GM23338 (cell line): Measurements from ENCODE around the gene ADH1A. TPM values are rescaled to one million over a fixed set of nuclear protein-coding genes. Genes with fewer than 3 reads are reported as not detected.
"Not testable (repeated sequence)": the region's sequence is repeated elsewhere in the genome, so short reads cannot be mapped to it uniquely, and the experiment has no call there.

ENCODE experiments used
- ATAC-seq: fragments of 200-7000 bp; cut with Tn5 transposase; 3 replicates; pipeline ENCODE4 v1.9.1; 2020
- DNase-seq: peaks from one replicate; pipeline ENCODE4 v3.0.0-alpha.2; 2015; ENCODE audit warnings: low spot score
- H2AFZ ChIP-seq: fragments of 200-600 bp; sonication (generic); 2 replicates; pipeline ENCODE4 v1.8.0; 2016; ENCODE audit warnings: antibody characterized with exemption, mild to moderate bottlenecking, moderate library complexity
- H3F3A ChIP-seq: fragments of 200-600 bp; sonication (generic); replicated peaks from 2 replicates; pipeline ENCODE4 v1.8.0; 2017; ENCODE audit warnings: antibody characterized with exemption, mixed run types, low read depth
- H3K27ac ChIP-seq: fragments of 200-600 bp; sonication (generic); 2 replicates; pipeline ENCODE4 v1.6.1; 2016; ENCODE audit warnings: low read depth
- H3K27me3 ChIP-seq: fragments of 200-600 bp; sonication (generic); 2 replicates; pipeline ENCODE4 v1.8.0; 2016; ENCODE audit warnings: mild to moderate bottlenecking, mixed run types, moderate library complexity; ENCODE audit not compliant: insufficient read depth
- H3K36me3 ChIP-seq: fragments of 200-600 bp; sonication (generic); 2 replicates; pipeline ENCODE4 v1.8.0; 2016; ENCODE audit warnings: mild to moderate bottlenecking; ENCODE audit not compliant: insufficient read depth
- H3K4me1 ChIP-seq: fragments of 200-600 bp; sonication (generic); 2 replicates; pipeline ENCODE4 v1.8.0; 2016; ENCODE audit warnings: mild to moderate bottlenecking, moderate library complexity; ENCODE audit not compliant: insufficient read depth
- H3K4me2 ChIP-seq: fragments of 200-600 bp; sonication (generic); 2 replicates; pipeline ENCODE4 v1.7.1; 2017; ENCODE audit warnings: mixed run types
- H3K4me3 ChIP-seq: fragments of 200-600 bp; sonication (generic); 2 replicates; pipeline ENCODE4 v1.6.1; 2016; ENCODE audit warnings: mixed run types
- H3K79me2 ChIP-seq: fragments of 200-600 bp; sonication (generic); replicated peaks from 2 replicates; pipeline ENCODE4 v1.8.0; 2017; ENCODE audit warnings: mild to moderate bottlenecking; ENCODE audit not compliant: insufficient read depth
- H3K9me2 ChIP-seq: fragments of 200-600 bp; sonication (generic); 2 replicates; pipeline ENCODE4 v1.8.0; 2017; ENCODE audit not compliant: insufficient read depth
- H4K20me1 ChIP-seq: fragments of 200-600 bp; sonication (generic); replicated peaks from 2 replicates; pipeline ENCODE4 v1.8.0; 2017; ENCODE audit warnings: mild to moderate bottlenecking; ENCODE audit not compliant: insufficient read depth
- H3K27ac Mint-ChIP-seq: 2 replicates; pipeline ENCODE4 v1.8.0; 2020; ENCODE audit warnings: inconsistent platforms, mild to moderate bottlenecking, moderate library complexity, mixed read lengths
- H3K27me3 Mint-ChIP-seq: 3 replicates; pipeline ENCODE4 v1.8.0; 2022; ENCODE audit warnings: low read depth, mild to moderate bottlenecking, moderate library complexity, mixed read lengths, inconsistent platforms; ENCODE audit not compliant: insufficient read depth, poor library complexity
- H3K36me3 Mint-ChIP-seq: 3 replicates; pipeline ENCODE4 v1.8.0; 2021; ENCODE audit warnings: low read depth, mild to moderate bottlenecking, inconsistent platforms, moderate library complexity, mixed read lengths
- H3K4me1 Mint-ChIP-seq: 3 replicates; pipeline ENCODE4 v1.8.0; 2020; ENCODE audit warnings: mild to moderate bottlenecking, inconsistent platforms, mixed read lengths
- H3K4me3 Mint-ChIP-seq: 3 replicates; pipeline ENCODE4 v1.8.0; 2021; ENCODE audit warnings: moderate library complexity, mild to moderate bottlenecking, inconsistent platforms, mixed read lengths
- H3K9me3 Mint-ChIP-seq: 3 replicates; pipeline ENCODE4 v1.8.0; 2020; ENCODE audit warnings: moderate library complexity, mild to moderate bottlenecking, inconsistent platforms, mixed read lengths
- CREB1 ChIP-seq: fragments of 250-450 bp; sonication (Bioruptor Pico); IDR thresholded peaks from 2 replicates; pipeline ENCODE4 v1.5.0; 2020; ENCODE audit warnings: low read depth, mild to moderate bottlenecking, moderate library complexity
- CTCF ChIP-seq, 2 experiments: fragments of 200-600 bp in 1 of 2; sonication (generic) in 1 of 2; conservative IDR thresholded peaks; 2 replicates each; pipeline versions ENCODE4 v1.5.1 to v1.6.1; 2016 to 2017; ENCODE audit warnings: antibody characterized with exemption in 2 of 2, low read depth in 2 of 2, mild to moderate bottlenecking in 2 of 2, moderate library complexity in 1 of 2
- EZH2phosphoT487 ChIP-seq: fragments of 200-600 bp; sonication (generic); IDR thresholded peaks from one replicate; pipeline ENCODE4 v1.8.1; 2018; ENCODE audit warnings: antibody characterized with exemption; ENCODE audit not compliant: unreplicated experiment
- JUNB ChIP-seq: IDR thresholded peaks from one replicate; pipeline ENCODE4 v1.6.1; 2016; ENCODE audit warnings: antibody characterized with exemption; ENCODE audit not compliant: unreplicated experiment
- NANOG ChIP-seq: IDR thresholded peaks from 2 replicates; pipeline ENCODE4 v1.6.1; 2016; ENCODE audit warnings: antibody characterized with exemption, borderline replicate concordance
- POLR2AphosphoS5 ChIP-seq: IDR thresholded peaks from 2 replicates; pipeline ENCODE4 v1.6.1; 2016; ENCODE audit warnings: antibody characterized with exemption, low read depth
- STAT1 ChIP-seq: IDR thresholded peaks from one replicate; pipeline ENCODE4 v1.6.1; 2016; ENCODE audit warnings: antibody characterized with exemption; ENCODE audit not compliant: unreplicated experiment
- ZNF114 ChIP-seq: fragments of 250-450 bp; sonication (Bioruptor Pico); IDR thresholded peaks from 2 replicates; pipeline ENCODE4 v1.5.0; 2020; ENCODE audit warnings: mild to moderate bottlenecking, moderate library complexity
- ZNF331 ChIP-seq: fragments of 250-450 bp; sonication (Bioruptor Pico); IDR thresholded peaks from 2 replicates; pipeline ENCODE4 v1.5.0; 2020; ENCODE audit warnings: low read depth, mild to moderate bottlenecking, moderate library complexity
- polyA plus RNA-seq: library from polyadenylated mRNA; unstranded; fragments of >200 nt; fragmentation: Nextera tagmentation; extraction: Ambion mirVana; gene quantifications from 2 replicates; pipeline ENCODE4 v1.2.1, GENCODE V29; 2016
- total RNA-seq: library from RNA; depleted of rRNA; stranded (reverse); fragments of >200 nt; shearing (Covaris generic); gene quantifications from 2 replicates; pipeline ENCODE4 v1.2.3, GENCODE V29; 2014
- TF ChIP-seq, protein P1 (sequence below): fragments of 250-450 bp; sonication (Bioruptor Pico); IDR thresholded peaks from 2 replicates; pipeline ENCODE4 v1.5.0; 2020; ENCODE audit warnings: mild to moderate bottlenecking, moderate library complexity
- TF ChIP-seq, protein P2 (sequence below): IDR thresholded peaks from 2 replicates; pipeline ENCODE4 v1.6.1; 2016; ENCODE audit warnings: antibody characterized with exemption

The ADH1A gene
- total and polyA plus RNA-seq, 2 experiments from 2014 or later, result not detected

DNA sequence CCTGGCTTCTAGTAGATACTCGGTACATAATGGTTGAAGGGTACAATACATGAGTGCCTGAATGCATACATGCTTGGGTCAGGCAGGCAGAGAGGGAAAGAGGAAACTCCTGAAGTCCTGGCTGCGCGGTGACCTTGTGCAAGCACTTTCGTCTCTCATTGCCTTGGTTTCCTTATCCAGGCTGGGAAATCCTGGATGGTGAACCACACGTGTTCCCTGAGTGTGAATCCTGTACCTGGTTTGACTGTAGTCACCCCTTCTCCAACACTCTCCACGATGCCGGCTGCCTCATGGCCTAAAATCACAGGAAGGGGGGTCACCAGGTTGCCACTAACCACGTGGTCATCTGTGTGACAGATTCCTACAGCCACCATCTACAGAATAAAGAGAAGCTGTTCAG is 27.0 kb upstream of the ADH1A start:
- H3K27ac ChIP-seq, H3K27ac Mint-ChIP-seq, H3F3A ChIP-seq, H3K27me3 ChIP-seq, H3K27me3 Mint-ChIP-seq, H3K9me2 ChIP-seq, ATAC-seq, H3K4me3 Mint-ChIP-seq, H3K4me2 ChIP-seq, H3K4me3 ChIP-seq, DNase-seq, H3K79me2 ChIP-seq, H3K36me3 ChIP-seq, H4K20me1 ChIP-seq, H3K36me3 Mint-ChIP-seq, H3K9me3 Mint-ChIP-seq: not testable (repeated sequence)
- Histone ChIP-seq H3K4me1 (peaks cover 13% of the 10 kb centered on the region; the same call in 1 of the 2 replicates), H2AFZ (peak overlapping the region; percentile 45; the same call in 1 of the 2 replicates)
- peaks cover 14% of the 10 kb centered on the region; the same call in 2 of the 3 replicates for H3K4me1 Mint-ChIP-seq

DNA sequence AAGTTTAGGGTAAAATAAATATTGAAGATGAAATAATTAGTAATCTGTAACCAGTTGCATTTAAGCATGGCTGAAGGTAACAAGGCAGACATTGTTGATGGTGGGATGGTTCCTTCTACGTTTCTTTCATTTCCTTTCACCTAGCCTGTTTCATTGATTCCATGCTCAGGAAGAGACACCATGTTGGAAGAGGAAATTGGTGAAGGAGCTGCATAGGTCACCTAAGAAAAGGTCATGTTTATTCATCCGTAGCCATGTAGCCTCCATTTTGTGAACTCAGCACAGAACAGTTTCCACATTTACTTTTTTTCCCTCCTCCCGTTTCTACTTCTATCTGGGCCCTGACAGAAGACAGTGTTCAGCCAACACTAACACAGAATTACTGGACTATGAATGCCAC is 26.6 kb upstream of the ADH1A start:
- Histone ChIP-seq H3K9me2 (no peaks in the 10 kb centered on the region), H3K27me3 (no peaks in the 10 kb centered on the region), H2AFZ (peak overlapping the region; percentile 45; the same call in 1 of the 2 replicates), H4K20me1 (no peaks in the 10 kb centered on the region), H3F3A (no peaks in the 10 kb centered on the region), H3K4me2 (no peak overlapping the region), H3K36me3 (no peaks in the 10 kb centered on the region), H3K27ac (no peak overlapping the region), H3K4me1 (peaks cover 13% of the 10 kb centered on the region; the same call in 1 of the 2 replicates), H3K4me3 (no peak overlapping the region), H3K79me2 (no peaks in the 10 kb centered on the region)
- Mint-ChIP-seq H3K36me3 (no peaks in the 10 kb centered on the region), H3K9me3 (no peaks in the 10 kb centered on the region), H3K4me3 (no peak overlapping the region), H3K27ac (no peak overlapping the region), H3K27me3 (no peaks in the 10 kb centered on the region), H3K4me1 (peaks cover 14% of the 10 kb centered on the region; the same call in 2 of the 3 replicates)
- no peak for ATAC-seq
- DNase-seq, result no peak
- TF ChIP-seq EZH2phosphoT487, result no peak
- no peak for TF ChIP-seq JUNB
- no peak for TF ChIP-seq CTCF (conservative IDR thresholded peaks at IDR 0.05; ENCODE audit: low read depth in 2 of 2)
- no peak for TF ChIP-seq NANOG
- TF ChIP-seq, protein P1, sequence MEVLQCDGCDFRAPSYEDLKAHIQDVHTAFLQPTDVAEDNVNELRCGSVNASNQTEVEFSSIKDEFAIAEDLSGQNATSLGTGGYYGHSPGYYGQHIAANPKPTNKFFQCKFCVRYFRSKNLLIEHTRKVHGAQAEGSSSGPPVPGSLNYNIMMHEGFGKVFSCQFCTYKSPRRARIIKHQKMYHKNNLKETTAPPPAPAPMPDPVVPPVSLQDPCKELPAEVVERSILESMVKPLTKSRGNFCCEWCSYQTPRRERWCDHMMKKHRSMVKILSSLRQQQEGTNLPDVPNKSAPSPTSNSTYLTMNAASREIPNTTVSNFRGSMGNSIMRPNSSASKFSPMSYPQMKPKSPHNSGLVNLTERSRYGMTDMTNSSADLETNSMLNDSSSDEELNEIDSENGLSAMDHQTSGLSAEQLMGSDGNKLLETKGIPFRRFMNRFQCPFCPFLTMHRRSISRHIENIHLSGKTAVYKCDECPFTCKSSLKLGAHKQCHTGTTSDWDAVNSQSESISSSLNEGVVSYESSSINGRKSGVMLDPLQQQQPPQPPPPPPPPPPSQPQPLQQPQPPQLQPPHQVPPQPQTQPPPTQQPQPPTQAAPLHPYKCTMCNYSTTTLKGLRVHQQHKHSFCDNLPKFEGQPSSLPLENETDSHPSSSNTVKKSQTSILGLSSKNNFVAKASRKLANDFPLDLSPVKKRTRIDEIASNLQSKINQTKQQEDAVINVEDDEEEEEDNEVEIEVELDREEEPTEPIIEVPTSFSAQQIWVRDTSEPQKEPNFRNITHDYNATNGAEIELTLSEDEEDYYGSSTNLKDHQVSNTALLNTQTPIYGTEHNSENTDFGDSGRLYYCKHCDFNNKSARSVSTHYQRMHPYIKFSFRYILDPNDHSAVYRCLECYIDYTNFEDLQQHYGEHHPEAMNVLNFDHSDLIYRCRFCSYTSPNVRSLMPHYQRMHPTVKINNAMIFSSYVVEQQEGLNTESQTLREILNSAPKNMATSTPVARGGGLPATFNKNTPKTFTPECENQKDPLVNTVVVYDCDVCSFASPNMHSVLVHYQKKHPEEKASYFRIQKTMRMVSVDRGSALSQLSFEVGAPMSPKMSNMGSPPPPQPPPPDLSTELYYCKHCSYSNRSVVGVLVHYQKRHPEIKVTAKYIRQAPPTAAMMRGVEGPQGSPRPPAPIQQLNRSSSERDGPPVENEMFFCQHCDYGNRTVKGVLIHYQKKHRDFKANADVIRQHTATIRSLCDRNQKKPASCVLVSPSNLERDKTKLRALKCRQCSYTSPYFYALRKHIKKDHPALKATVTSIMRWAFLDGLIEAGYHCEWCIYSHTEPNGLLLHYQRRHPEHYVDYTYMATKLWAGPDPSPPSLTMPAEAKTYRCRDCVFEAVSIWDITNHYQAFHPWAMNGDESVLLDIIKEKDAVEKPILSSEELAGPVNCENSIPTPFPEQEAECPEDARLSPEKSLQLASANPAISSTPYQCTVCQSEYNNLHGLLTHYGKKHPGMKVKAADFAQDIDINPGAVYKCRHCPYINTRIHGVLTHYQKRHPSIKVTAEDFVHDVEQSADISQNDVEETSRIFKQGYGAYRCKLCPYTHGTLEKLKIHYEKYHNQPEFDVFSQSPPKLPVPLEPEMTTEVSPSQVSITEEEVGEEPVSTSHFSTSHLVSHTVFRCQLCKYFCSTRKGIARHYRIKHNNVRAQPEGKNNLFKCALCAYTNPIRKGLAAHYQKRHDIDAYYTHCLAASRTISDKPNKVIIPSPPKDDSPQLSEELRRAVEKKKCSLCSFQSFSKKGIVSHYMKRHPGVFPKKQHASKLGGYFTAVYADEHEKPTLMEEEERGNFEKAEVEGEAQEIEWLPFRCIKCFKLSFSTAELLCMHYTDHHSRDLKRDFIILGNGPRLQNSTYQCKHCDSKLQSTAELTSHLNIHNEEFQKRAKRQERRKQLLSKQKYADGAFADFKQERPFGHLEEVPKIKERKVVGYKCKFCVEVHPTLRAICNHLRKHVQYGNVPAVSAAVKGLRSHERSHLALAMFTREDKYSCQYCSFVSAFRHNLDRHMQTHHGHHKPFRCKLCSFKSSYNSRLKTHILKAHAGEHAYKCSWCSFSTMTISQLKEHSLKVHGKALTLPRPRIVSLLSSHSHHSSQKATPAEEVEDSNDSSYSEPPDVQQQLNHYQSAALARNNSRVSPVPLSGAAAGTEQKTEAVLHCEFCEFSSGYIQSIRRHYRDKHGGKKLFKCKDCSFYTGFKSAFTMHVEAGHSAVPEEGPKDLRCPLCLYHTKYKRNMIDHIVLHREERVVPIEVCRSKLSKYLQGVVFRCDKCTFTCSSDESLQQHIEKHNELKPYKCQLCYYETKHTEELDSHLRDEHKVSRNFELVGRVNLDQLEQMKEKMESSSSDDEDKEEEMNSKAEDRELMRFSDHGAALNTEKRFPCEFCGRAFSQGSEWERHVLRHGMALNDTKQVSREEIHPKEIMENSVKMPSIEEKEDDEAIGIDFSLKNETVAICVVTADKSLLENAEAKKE (CRISPR knock-in tag), result no peak
- no peak for TF ChIP-seq ZNF331 (CRISPR knock-in tag)
- TF ChIP-seq POLR2AphosphoS5, result no peak
- TF ChIP-seq, protein P2, sequence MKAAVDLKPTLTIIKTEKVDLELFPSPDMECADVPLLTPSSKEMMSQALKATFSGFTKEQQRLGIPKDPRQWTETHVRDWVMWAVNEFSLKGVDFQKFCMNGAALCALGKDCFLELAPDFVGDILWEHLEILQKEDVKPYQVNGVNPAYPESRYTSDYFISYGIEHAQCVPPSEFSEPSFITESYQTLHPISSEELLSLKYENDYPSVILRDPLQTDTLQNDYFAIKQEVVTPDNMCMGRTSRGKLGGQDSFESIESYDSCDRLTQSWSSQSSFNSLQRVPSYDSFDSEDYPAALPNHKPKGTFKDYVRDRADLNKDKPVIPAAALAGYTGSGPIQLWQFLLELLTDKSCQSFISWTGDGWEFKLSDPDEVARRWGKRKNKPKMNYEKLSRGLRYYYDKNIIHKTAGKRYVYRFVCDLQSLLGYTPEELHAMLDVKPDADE, result no peak
- no peak for TF ChIP-seq CREB1 (CRISPR knock-in tag)
- no peak for TF ChIP-seq STAT1
- TF ChIP-seq ZNF114 (CRISPR knock-in tag), result no peak
